PC-3 (cell line): ENCODE measurements around the gene EMCN.

Experiments
- EZH2 ChIP-seq: fragments of 300-600 bp; sonication (generic); IDR thresholded peaks from one replicate; pipeline ENCODE4 v1.6.1; 2017; ENCODE audit warnings: antibody characterized with exemption, mild to moderate bottlenecking, low read length; ENCODE audit not compliant: unreplicated experiment
- TF ChIP-seq, protein P1 (sequence below): fragments of 300-600 bp; sonication (generic); conservative IDR thresholded peaks from 2 replicates; pipeline ENCODE4 v1.5.1; 2017; ENCODE audit warnings: antibody characterized with exemption, low read depth, mild to moderate bottlenecking, low read length

GRCh38 chr4:100495074-100495473 is 22.7 kb downstream of the EMCN start:
- TF ChIP-seq, protein P1, sequence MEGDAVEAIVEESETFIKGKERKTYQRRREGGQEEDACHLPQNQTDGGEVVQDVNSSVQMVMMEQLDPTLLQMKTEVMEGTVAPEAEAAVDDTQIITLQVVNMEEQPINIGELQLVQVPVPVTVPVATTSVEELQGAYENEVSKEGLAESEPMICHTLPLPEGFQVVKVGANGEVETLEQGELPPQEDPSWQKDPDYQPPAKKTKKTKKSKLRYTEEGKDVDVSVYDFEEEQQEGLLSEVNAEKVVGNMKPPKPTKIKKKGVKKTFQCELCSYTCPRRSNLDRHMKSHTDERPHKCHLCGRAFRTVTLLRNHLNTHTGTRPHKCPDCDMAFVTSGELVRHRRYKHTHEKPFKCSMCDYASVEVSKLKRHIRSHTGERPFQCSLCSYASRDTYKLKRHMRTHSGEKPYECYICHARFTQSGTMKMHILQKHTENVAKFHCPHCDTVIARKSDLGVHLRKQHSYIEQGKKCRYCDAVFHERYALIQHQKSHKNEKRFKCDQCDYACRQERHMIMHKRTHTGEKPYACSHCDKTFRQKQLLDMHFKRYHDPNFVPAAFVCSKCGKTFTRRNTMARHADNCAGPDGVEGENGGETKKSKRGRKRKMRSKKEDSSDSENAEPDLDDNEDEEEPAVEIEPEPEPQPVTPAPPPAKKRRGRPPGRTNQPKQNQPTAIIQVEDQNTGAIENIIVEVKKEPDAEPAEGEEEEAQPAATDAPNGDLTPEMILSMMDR, result no peak
- no peak for TF ChIP-seq EZH2
